Measurements from ENCODE around the gene CMAS. TPM values are rescaled to one million over a fixed set of nuclear protein-coding genes. Genes with fewer than 3 reads are reported as not detected.
"Not testable (repeated sequence)": the region's sequence is repeated elsewhere in the genome, so short reads cannot be mapped to it uniquely, and the experiment has no call there.

The CMAS gene
- total and polyA plus RNA-seq, 4 donors = 26.0 to 62.1 (median 38.3) TPM

DNA sequence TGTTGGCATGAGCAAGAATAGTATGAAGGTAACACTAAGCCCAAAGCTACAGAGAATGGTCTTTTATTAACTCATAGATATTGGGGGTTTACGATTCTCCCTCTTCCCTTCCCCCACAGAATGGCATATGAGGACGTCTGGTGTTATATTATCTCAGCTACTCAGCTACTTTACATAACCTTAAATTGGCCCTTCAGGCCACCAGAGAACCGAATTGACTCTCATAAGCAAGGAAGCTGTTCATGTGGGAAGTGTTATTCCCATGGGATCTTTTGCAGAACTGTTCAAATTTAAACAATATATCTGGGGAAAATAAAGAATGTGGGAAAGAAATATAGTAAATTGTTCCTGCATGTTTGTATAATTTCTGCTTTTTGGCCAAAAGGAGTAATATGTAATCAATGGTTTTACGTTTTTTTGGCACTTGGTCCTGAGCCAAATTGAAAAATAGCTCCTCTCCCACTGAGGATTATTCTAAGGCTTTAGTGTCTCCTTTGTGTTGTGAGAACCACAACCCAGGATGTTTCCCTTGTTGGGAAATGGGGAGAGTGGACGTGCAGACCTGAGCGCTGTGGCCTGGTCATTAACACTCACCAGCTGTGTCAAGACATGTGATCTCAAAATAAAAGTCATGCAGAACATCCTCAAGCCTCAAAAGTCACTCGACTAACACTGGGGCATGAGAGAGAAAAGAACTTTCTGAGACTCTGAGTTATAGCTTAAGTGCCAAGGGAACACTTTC lies 31.8 kb upstream of the CMAS start (continued):
- TF ChIP-seq, protein P1, sequence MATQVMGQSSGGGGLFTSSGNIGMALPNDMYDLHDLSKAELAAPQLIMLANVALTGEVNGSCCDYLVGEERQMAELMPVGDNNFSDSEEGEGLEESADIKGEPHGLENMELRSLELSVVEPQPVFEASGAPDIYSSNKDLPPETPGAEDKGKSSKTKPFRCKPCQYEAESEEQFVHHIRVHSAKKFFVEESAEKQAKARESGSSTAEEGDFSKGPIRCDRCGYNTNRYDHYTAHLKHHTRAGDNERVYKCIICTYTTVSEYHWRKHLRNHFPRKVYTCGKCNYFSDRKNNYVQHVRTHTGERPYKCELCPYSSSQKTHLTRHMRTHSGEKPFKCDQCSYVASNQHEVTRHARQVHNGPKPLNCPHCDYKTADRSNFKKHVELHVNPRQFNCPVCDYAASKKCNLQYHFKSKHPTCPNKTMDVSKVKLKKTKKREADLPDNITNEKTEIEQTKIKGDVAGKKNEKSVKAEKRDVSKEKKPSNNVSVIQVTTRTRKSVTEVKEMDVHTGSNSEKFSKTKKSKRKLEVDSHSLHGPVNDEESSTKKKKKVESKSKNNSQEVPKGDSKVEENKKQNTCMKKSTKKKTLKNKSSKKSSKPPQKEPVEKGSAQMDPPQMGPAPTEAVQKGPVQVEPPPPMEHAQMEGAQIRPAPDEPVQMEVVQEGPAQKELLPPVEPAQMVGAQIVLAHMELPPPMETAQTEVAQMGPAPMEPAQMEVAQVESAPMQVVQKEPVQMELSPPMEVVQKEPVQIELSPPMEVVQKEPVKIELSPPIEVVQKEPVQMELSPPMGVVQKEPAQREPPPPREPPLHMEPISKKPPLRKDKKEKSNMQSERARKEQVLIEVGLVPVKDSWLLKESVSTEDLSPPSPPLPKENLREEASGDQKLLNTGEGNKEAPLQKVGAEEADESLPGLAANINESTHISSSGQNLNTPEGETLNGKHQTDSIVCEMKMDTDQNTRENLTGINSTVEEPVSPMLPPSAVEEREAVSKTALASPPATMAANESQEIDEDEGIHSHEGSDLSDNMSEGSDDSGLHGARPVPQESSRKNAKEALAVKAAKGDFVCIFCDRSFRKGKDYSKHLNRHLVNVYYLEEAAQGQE (IDR thresholded peaks at IDR 0.05) = no peak
- TF ChIP-seq RAD21 (IDR thresholded peaks at IDR 0.05) = no peak

DNA sequence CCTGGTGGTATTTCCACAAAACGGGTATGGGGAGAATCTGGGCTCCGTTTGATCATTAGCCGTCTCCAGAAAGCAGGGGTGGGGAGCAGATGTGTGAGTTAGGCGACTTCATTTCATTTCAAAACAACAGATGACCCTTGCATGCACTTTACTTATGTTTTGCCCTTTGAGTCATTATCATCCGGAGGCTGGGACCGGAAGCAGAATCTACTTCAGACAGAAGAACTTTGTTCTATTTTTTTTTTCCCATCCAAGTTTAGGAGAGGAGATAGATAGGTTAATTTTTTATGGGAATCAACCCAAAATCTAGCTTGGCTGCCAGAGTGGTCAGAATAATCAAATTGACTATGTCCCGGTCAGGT lies 31.3 kb upstream of the CMAS start:
- H3K4me1 ChIP-seq (ENCODE audit: control insufficient read depth in 4 of 4, insufficient read depth in 4 of 4, low read length in 3 of 4) = no peaks in the 10 kb centered on the region
- no peak overlapping the region for H3K4me3 ChIP-seq (ENCODE audit: low read depth in 1 of 3, low read length in 3 of 3)
- no peaks in the 10 kb centered on the region for H3K27me3 ChIP-seq (ENCODE audit: control insufficient read depth in 4 of 4, insufficient read depth in 4 of 4, low read length in 3 of 4)
- DNase-seq (ENCODE audit: low spot score) = no peak
- no peak overlapping the region for H3K9ac ChIP-seq (ENCODE audit: low read depth in 1 of 2, low read length in 2 of 2)
- TF ChIP-seq GABPA (IDR thresholded peaks at IDR 0.05 in 1 of 2, conservative IDR thresholded peaks at IDR 0.05 in 1 of 2) (no peak), RXRA (IDR thresholded peaks at IDR 0.05) (peak in 1 of 2 donors; percentile 35), JUND (IDR thresholded peaks at IDR 0.05) (no peak), FOXA1 (IDR thresholded peaks at IDR 0.05) (no peak)
- WGBS = 65% methylated on average over 7 of the region's 7 CpGs
- H3K9me3 ChIP-seq (ENCODE audit: control insufficient read depth in 4 of 4, low read length in 3 of 4) = no peaks in the 10 kb centered on the region
- H3K36me3 ChIP-seq (ENCODE audit: control insufficient read depth in 4 of 4, insufficient read depth in 3 of 4, low read depth in 1 of 4, low read length in 3 of 4) = no peaks in the 10 kb centered on the region
- peak overlapping the region in 1 of 2 donors; percentile 31 for H3K27ac ChIP-seq (ENCODE audit: low read depth in 1 of 2, low read length in 2 of 2)

DNA sequence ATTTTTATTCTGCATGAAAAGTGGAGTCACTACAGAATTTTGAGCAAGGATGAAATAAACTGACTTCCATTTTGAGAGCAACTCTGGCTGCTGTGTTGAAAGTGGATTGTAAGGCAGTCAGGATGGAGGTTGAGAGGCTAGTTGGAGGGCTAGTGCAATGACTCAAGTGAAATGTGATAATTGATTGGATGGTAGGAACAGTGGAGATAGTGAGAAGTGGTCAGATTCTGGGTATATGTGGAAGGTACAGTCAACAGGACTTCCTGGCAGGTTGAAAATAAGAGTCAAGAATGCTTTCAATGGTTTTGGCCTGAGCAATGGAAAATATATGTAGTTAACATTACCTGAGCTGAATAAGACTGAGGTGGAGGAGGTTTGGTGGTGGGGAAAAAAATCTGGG lies 29.0 kb upstream of the CMAS start:
- H3K27ac ChIP-seq (ENCODE audit: low read depth in 1 of 2, low read length in 2 of 2) = no peak overlapping the region
- no peak overlapping the region for H3K4me3 ChIP-seq (ENCODE audit: low read depth in 1 of 3, low read length in 3 of 3)
- no peaks in the 10 kb centered on the region for H3K9me3 ChIP-seq (ENCODE audit: control insufficient read depth in 4 of 4, low read length in 3 of 4)
- H3K4me1 ChIP-seq (ENCODE audit: control insufficient read depth in 4 of 4, insufficient read depth in 4 of 4, low read length in 3 of 4) = no peaks in the 10 kb centered on the region
- no peak for DNase-seq (ENCODE audit: low spot score)
- H3K36me3 ChIP-seq (ENCODE audit: control insufficient read depth in 4 of 4, insufficient read depth in 3 of 4, low read depth in 1 of 4, low read length in 3 of 4) = no peaks in the 10 kb centered on the region
- TF ChIP-seq, protein P2, sequence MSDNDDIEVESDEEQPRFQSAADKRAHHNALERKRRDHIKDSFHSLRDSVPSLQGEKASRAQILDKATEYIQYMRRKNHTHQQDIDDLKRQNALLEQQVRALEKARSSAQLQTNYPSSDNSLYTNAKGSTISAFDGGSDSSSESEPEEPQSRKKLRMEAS (IDR thresholded peaks at IDR 0.05) = no peak
- TF ChIP-seq YY1 (IDR thresholded peaks at IDR 0.05) (no peak), FOXA1 (IDR thresholded peaks at IDR 0.05) (no peak), GABPA (IDR thresholded peaks at IDR 0.05 in 1 of 2, conservative IDR thresholded peaks at IDR 0.05 in 1 of 2) (no peak), FOXA2 (IDR thresholded peaks at IDR 0.05) (no peak)
- H3K27me3 ChIP-seq (ENCODE audit: control insufficient read depth in 4 of 4, insufficient read depth in 4 of 4, low read length in 3 of 4) = no peaks in the 10 kb centered on the region
- H3K9ac ChIP-seq (ENCODE audit: low read depth in 1 of 2, low read length in 2 of 2) = no peak overlapping the region

DNA sequence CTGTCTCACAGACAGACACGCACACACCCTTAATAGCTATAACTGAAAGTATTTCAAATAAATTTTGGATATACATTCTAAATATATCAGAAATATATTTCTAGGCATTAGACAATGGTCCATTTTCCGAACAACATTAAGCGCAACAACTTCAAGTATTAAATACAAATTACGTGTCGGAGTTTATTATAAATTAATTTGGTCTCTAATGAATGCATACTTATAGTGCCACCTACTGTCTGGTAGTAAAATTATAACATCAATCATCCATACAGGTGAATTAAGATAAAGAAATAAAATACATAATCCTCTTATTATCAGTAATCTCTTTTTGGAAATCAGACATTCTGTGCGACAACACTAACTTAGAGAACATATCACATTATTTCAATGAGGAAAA lies 27.2 kb upstream of the CMAS start:
- no peaks in the 10 kb centered on the region for H3K36me3 ChIP-seq (ENCODE audit: control insufficient read depth in 4 of 4, insufficient read depth in 3 of 4, low read depth in 1 of 4, low read length in 3 of 4)
- no peak overlapping the region for H3K9ac ChIP-seq (ENCODE audit: low read depth in 1 of 2, low read length in 2 of 2)
- H3K4me1 ChIP-seq (ENCODE audit: control insufficient read depth in 4 of 4, insufficient read depth in 4 of 4, low read length in 3 of 4) = no peaks in the 10 kb centered on the region
- no peak overlapping the region for H3K4me3 ChIP-seq (ENCODE audit: low read depth in 1 of 3, low read length in 3 of 3)
- no peak for DNase-seq (ENCODE audit: low spot score)
- TF ChIP-seq, protein P2 (IDR thresholded peaks at IDR 0.05) = no peak
- TF ChIP-seq, protein P3, sequence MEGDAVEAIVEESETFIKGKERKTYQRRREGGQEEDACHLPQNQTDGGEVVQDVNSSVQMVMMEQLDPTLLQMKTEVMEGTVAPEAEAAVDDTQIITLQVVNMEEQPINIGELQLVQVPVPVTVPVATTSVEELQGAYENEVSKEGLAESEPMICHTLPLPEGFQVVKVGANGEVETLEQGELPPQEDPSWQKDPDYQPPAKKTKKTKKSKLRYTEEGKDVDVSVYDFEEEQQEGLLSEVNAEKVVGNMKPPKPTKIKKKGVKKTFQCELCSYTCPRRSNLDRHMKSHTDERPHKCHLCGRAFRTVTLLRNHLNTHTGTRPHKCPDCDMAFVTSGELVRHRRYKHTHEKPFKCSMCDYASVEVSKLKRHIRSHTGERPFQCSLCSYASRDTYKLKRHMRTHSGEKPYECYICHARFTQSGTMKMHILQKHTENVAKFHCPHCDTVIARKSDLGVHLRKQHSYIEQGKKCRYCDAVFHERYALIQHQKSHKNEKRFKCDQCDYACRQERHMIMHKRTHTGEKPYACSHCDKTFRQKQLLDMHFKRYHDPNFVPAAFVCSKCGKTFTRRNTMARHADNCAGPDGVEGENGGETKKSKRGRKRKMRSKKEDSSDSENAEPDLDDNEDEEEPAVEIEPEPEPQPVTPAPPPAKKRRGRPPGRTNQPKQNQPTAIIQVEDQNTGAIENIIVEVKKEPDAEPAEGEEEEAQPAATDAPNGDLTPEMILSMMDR (IDR thresholded peaks at IDR 0.05; ENCODE audit: low read depth, low read length, missing input control) = peak; percentile 39
- peak; percentile 76 to 77 for TF ChIP-seq RAD21 (IDR thresholded peaks at IDR 0.05)
- no peaks in the 10 kb centered on the region for H3K27me3 ChIP-seq (ENCODE audit: control insufficient read depth in 4 of 4, insufficient read depth in 4 of 4, low read length in 3 of 4)
- peaks cover 0 to 6% (median 3%) of the 10 kb centered on the region in 4 donors for H3K9me3 ChIP-seq (ENCODE audit: control insufficient read depth in 4 of 4, low read length in 3 of 4)
- no peak overlapping the region for H3K27ac ChIP-seq (ENCODE audit: low read depth in 1 of 2, low read length in 2 of 2)
- 44% methylated on average over 6 of the region's 6 CpGs for WGBS

DNA sequence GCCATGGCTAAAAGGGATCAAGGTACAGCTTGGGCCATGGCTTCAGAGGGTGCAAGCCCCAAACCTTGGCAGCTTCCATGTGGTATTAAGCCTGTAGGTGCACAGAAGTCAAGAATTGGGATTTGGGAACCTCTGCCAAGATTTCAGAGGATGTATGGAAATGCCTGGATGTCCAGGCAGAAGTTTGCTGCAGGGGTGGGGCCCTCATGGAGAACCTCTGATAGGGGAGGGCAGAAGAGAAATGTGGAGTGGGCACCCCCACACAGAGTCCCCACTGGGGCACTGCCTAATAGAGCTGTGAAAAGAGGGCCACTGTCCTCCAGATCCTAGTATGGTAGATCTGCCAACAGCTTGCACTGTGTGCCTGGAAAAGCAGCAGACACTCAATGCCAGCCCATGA lies 22.5 kb upstream of the CMAS start:
- not testable (repeated sequence) for H3K36me3 ChIP-seq (ENCODE audit: control insufficient read depth in 4 of 4, insufficient read depth in 3 of 4, low read depth in 1 of 4, low read length in 3 of 4); H3K9me3 ChIP-seq (ENCODE audit: control insufficient read depth in 4 of 4, low read length in 3 of 4); DNase-seq (ENCODE audit: low spot score); H3K27me3 ChIP-seq (ENCODE audit: control insufficient read depth in 4 of 4, insufficient read depth in 4 of 4, low read length in 3 of 4); H3K4me3 ChIP-seq (ENCODE audit: low read depth in 1 of 3, low read length in 3 of 3); H3K9ac ChIP-seq (ENCODE audit: low read depth in 1 of 2, low read length in 2 of 2); H3K4me1 ChIP-seq (ENCODE audit: control insufficient read depth in 4 of 4, insufficient read depth in 4 of 4, low read length in 3 of 4); H3K27ac ChIP-seq (ENCODE audit: low read depth in 1 of 2, low read length in 2 of 2)

Data from liver (tissue), 9 donors.